Measurements from ENCODE around the gene MANEAL. TPM values are rescaled to one million over a fixed set of nuclear protein-coding genes. Genes with fewer than 3 reads are reported as not detected.
A peak's percentile ranks its signal among the peaks of the same experiment; 100 is the strongest.

Gene MANEAL
- total and polyA plus RNA-seq, 2 of the 13 experiments (the other 11 are each of a cell fraction or from before 2014, with no cell fraction given) = 20.8 to 26.4 TPM

- TF ChIP-seq HDAC1 (CRISPR knock-in tag; IDR thresholded peaks at IDR 0.05) = peak; percentile 76
- peak; percentile 98 for TF ChIP-seq ZBTB26 (CRISPR knock-in tag; IDR thresholded peaks at IDR 0.05; ENCODE audit: borderline replicate concordance)
- TF ChIP-seq MEIS1 (CRISPR knock-in tag; IDR thresholded peaks at IDR 0.05; ENCODE audit: borderline replicate concordance) = peak; percentile 74; the same call in 1 of the 2 replicates
- TF ChIP-seq ZNF12 (CRISPR knock-in tag; IDR thresholded peaks at IDR 0.05) = peak; percentile 97
- TF ChIP-seq CREBL2 (CRISPR knock-in tag; IDR thresholded peaks at IDR 0.05; ENCODE audit: borderline replicate concordance) = peak; percentile 96
- TF ChIP-seq MTERF4 (CRISPR knock-in tag; IDR thresholded peaks at IDR 0.05) = peak; percentile 99
- TF ChIP-seq NR3C1 (CRISPR knock-in tag; IDR thresholded peaks at IDR 0.05) = peak; percentile 97
- TF ChIP-seq HNRNPL (IDR thresholded peaks at IDR 0.05; ENCODE audit: low read depth, low read length) = no peak
- TF ChIP-seq RFXANK (CRISPR knock-in tag; IDR thresholded peaks at IDR 0.05) = peak; percentile 97
- TF ChIP-seq ZNF879 (CRISPR knock-in tag; IDR thresholded peaks at IDR 0.05) = peak; percentile 99
- TF ChIP-seq KDM3A (CRISPR knock-in tag; IDR thresholded peaks at IDR 0.05; ENCODE audit: low read depth) = peak; percentile 92; the same call in 1 of the 2 replicates
- peak; percentile 99 for TF ChIP-seq HOXA9 (CRISPR knock-in tag; IDR thresholded peaks at IDR 0.05; ENCODE audit: borderline replicate concordance)
- peak; percentile 99 for TF ChIP-seq ZNF782 (CRISPR knock-in tag; IDR thresholded peaks at IDR 0.05; ENCODE audit: borderline replicate concordance)
- no peak for TF ChIP-seq CEBPB (IDR thresholded peaks at IDR 0.05; ENCODE audit: borderline replicate concordance, low read depth, low read length)
- TF ChIP-seq ZNF256 (CRISPR knock-in tag; conservative IDR thresholded peaks at IDR 0.05) = peak; percentile 100
- peak; percentile 100 for TF ChIP-seq BORCS8-MEF2B (CRISPR knock-in tag; IDR thresholded peaks at IDR 0.05)
- TF ChIP-seq HBP1 (CRISPR knock-in tag; IDR thresholded peaks at IDR 0.05; ENCODE audit: low read depth) = peak; percentile 100
- peak; percentile 98 for TF ChIP-seq ZBTB10 (CRISPR knock-in tag; IDR thresholded peaks at IDR 0.05; ENCODE audit: borderline replicate concordance)
- TF ChIP-seq CENPBD1 (CRISPR knock-in tag; IDR thresholded peaks at IDR 0.05; ENCODE audit: borderline replicate concordance, low read depth) = peak; percentile 80; the same call in 1 of the 2 replicates
- no peak for TF ChIP-seq CCAR2 (optimal IDR thresholded peaks at IDR 0.05; ENCODE audit: low read depth, low read length)
- peak; percentile 98 for TF ChIP-seq FOXM1 (CRISPR knock-in tag; IDR thresholded peaks at IDR 0.05)
- TF ChIP-seq ETV5 (CRISPR knock-in tag; IDR thresholded peaks at IDR 0.05; ENCODE audit: borderline replicate concordance) = peak; percentile 89
- peak; percentile 99 for TF ChIP-seq STAT5B (CRISPR knock-in tag; IDR thresholded peaks at IDR 0.05)
- TF ChIP-seq ARHGAP35 (CRISPR knock-in tag; IDR thresholded peaks at IDR 0.05; ENCODE audit: borderline replicate concordance) = peak; percentile 99
- TF ChIP-seq CBFB (CRISPR knock-in tag; IDR thresholded peaks at IDR 0.05) = peak; percentile 92
These were observed 29.2 kb upstream of the MANEAL start (continued) for GRCh38 chr1:37764414-37764825.

Measured in HepG2 (cell line).